GM12865 (cell line): ENCODE measurements around the gene REEP6.

Source experiments
- DNase-seq: peaks from one replicate; pipeline ENCODE4 v3.0.0; 2010; ENCODE audit warnings: low read depth
- H3K4me3 ChIP-seq: 2 replicates; pipeline ENCODE4 v1.5.1; 2011; ENCODE audit warnings: mild to moderate bottlenecking, low read depth, low read length, control low read depth
- CTCF ChIP-seq: IDR thresholded peaks from 2 replicates; pipeline ENCODE4 v1.5.1; 2011; ENCODE audit warnings: low read length, control low read depth, low read depth, inconsistent platforms; ENCODE audit not compliant: insufficient read depth; ENCODE audit errors: missing control alignments

Gene REEP6

GRCh38 chr19:1524972-1525325 is 34.0 kb downstream of the REEP6 start:
- DNase-seq, result no peak
- H3K4me3 ChIP-seq, result no peak overlapping the region
- no peak for TF ChIP-seq CTCF

GRCh38 chr19:1525343-1525742 is 34.4 kb downstream of the REEP6 start:
- TF ChIP-seq CTCF, result no peak
- no peak overlapping the region for H3K4me3 ChIP-seq
- no peak for DNase-seq

GRCh38 chr19:1526066-1526778 is 35.2 kb downstream of the REEP6 start:
- no peak for TF ChIP-seq CTCF
- DNase-seq, result no peak
- no peak overlapping the region for H3K4me3 ChIP-seq

- TF ChIP-seq CTCF, result no peak
- H3K4me3 ChIP-seq, result no peak overlapping the region
- DNase-seq, result no peak
Observed at GRCh38 chr19:1526979-1527649, 36.1 kb downstream of the REEP6 start.

- DNase-seq, result no peak
- no peak overlapping the region for H3K4me3 ChIP-seq
- no peak for TF ChIP-seq CTCF
Observed at GRCh38 chr19:1527650-1528309, 36.8 kb downstream of the REEP6 start.

GRCh38 chr19:1528596-1529429 is 37.8 kb downstream of the REEP6 start:
- no peak for TF ChIP-seq CTCF
- no peak for DNase-seq
- no peak overlapping the region for H3K4me3 ChIP-seq
